Vagina (tissue), 2 donors: Measurements from ENCODE around the gene SEMA4A. TPM values are rescaled to one million over a fixed set of nuclear protein-coding genes. Genes with fewer than 3 reads are reported as not detected.

ENCODE experiments used
- DNase-seq, 2 donors: peaks; one replicate each; pipeline ENCODE4 v3.0.0-alpha.2; 2017; ENCODE audit errors: extremely low spot score in 2 of 2
- H3K27ac ChIP-seq: fragments of 200-600 bp; sonication (generic); one replicate; pipeline ENCODE4 v1.5.1; 2019
- H3K27me3 ChIP-seq: fragments of 200-600 bp; sonication (generic); one replicate; pipeline ENCODE4 v1.5.1; 2019
- H3K36me3 ChIP-seq, 2 donors: fragments of 200-600 bp; sonication (generic); one replicate each; pipeline ENCODE4 v1.5.1; 2017 to 2019
- H3K4me1 ChIP-seq: fragments of 200-600 bp; sonication (generic); one replicate; pipeline ENCODE4 v1.5.1; 2019
- H3K4me3 ChIP-seq, 2 donors: fragments of 200-600 bp; sonication (generic); 1 replicate in 1 of 2; 2 replicates in 1 of 2; pipeline ENCODE4 v1.5.1; 2016 to 2019
- H3K9me3 ChIP-seq: fragments of 200-600 bp; sonication (generic); one replicate; pipeline ENCODE4 v1.5.1; 2019
- POLR2A ChIP-seq, 2 donors: fragments of 450-650 bp; IDR thresholded peaks; one replicate each; pipeline ENCODE4 v1.6.1; 2017; ENCODE audit warnings: antibody characterized with exemption in 2 of 2, mild to moderate bottlenecking in 2 of 2, moderate library complexity in 2 of 2
- POLR2AphosphoS5 ChIP-seq, 2 donors: sonication (generic); formaldehyde crosslinking; IDR thresholded peaks; one replicate each; pipeline ENCODE4 v1.9.0; 2017; ENCODE audit warnings: antibody characterized with exemption in 2 of 2, mild to moderate bottlenecking in 2 of 2, low read depth in 1 of 2; ENCODE audit not compliant: insufficient read depth in 1 of 2
- intact Hi-C: fragments of 100-400 bp; cut with DNase I; formaldehyde crosslinking; loops from one replicate; pipeline ENCODE4 v1.15.1; 2023
- total RNA-seq: library from RNA; depleted of rRNA; stranded (reverse); fragments of >200 nt; gene quantifications from one replicate; pipeline ENCODE4 v1.2.3, GENCODE V29; 2016
- TF ChIP-seq, protein P1 (sequence below), 3 experiments: fragments of 450-650 bp in 2 of 3; fragments of 200-600 bp in 1 of 3; sonication (generic) in 1 of 3; IDR thresholded peaks; one replicate each; pipeline ENCODE4 v1.5.1; 2017 to 2019; ENCODE audit warnings: antibody characterized with exemption in 3 of 3, mild to moderate bottlenecking in 2 of 3, moderate library complexity in 2 of 3

Gene SEMA4A
- total RNA-seq, 1 donor from 2014 or later: 18.7 TPM

DNA sequence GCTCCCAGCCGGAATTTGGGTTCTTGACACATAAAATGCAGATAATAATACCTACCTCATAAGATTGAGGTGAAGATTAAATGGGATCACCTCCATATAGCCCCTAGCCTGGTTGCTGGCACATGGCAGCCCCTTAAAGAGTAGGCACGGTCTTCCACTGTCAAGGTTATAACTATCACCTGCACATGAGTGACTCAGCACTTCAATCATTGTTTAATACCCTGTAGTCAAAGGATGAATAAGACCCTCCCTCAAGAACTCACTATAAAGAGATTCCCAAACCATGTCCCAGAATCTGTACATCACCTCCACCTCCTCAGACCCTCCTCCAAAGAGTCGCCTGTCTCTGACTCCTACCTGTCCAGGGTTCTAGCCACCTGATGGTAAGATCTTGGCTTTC, 45.3 kb upstream of the SEMA4A start:
- no peak overlapping the region for H3K4me3 ChIP-seq
- H3K9me3 ChIP-seq: no peaks in the 10 kb centered on the region
- intact Hi-C loops: no loop called here
- no peaks in the 10 kb centered on the region for H3K36me3 ChIP-seq
- no peaks in the 10 kb centered on the region for H3K27me3 ChIP-seq
- TF ChIP-seq, protein P1, sequence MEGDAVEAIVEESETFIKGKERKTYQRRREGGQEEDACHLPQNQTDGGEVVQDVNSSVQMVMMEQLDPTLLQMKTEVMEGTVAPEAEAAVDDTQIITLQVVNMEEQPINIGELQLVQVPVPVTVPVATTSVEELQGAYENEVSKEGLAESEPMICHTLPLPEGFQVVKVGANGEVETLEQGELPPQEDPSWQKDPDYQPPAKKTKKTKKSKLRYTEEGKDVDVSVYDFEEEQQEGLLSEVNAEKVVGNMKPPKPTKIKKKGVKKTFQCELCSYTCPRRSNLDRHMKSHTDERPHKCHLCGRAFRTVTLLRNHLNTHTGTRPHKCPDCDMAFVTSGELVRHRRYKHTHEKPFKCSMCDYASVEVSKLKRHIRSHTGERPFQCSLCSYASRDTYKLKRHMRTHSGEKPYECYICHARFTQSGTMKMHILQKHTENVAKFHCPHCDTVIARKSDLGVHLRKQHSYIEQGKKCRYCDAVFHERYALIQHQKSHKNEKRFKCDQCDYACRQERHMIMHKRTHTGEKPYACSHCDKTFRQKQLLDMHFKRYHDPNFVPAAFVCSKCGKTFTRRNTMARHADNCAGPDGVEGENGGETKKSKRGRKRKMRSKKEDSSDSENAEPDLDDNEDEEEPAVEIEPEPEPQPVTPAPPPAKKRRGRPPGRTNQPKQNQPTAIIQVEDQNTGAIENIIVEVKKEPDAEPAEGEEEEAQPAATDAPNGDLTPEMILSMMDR (IDR thresholded peaks at IDR 0.05): no peak
- TF ChIP-seq POLR2A (IDR thresholded peaks at IDR 0.05): no peak
- no peak for TF ChIP-seq POLR2AphosphoS5 (IDR thresholded peaks at IDR 0.05; ENCODE audit: insufficient read depth in 1 of 2, low read depth in 1 of 2)
- peak overlapping the region; percentile 29 for H3K27ac ChIP-seq
- no peak for DNase-seq
- peaks cover 59% of the 10 kb centered on the region for H3K4me1 ChIP-seq

DNA sequence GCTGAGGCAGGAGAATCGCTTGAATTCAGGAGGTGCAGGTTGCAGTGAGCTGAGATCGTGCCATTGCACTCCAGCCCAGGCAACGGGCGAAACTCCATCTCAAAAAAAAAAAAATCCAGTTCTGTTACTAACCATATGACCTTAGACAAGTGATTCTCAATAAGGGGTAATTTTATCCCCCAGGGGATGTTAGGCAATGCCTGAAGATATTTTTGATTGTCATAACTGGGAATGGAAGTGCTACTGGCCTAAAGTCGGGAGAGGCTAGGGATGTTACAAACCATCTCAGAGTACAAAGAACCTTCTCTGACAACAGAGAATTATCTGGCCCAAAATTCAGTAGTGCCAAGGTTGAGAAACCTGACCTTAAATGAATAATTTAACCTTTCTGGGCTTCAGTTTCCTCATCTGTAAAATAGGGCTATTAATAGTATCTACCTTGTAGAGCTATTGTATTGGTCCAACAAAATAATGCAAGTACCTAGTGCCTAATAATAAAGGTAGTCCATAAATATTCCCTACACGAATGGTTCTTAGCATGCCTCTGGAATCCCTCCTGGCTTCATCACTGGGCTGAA, 44.6 kb upstream of the SEMA4A start:
- Histone ChIP-seq H3K4me3 (no peak overlapping the region), H3K9me3 (no peaks in the 10 kb centered on the region), H3K4me1 (peaks cover 59% of the 10 kb centered on the region), H3K27me3 (no peaks in the 10 kb centered on the region), H3K27ac (peak overlapping the region; percentile 42), H3K36me3 (no peaks in the 10 kb centered on the region)
- intact Hi-C loops: no loop called here
- TF ChIP-seq, protein P1 (IDR thresholded peaks at IDR 0.05): no peak
- no peak for TF ChIP-seq POLR2AphosphoS5 (IDR thresholded peaks at IDR 0.05; ENCODE audit: insufficient read depth in 1 of 2, low read depth in 1 of 2)
- DNase-seq: no peak

DNA sequence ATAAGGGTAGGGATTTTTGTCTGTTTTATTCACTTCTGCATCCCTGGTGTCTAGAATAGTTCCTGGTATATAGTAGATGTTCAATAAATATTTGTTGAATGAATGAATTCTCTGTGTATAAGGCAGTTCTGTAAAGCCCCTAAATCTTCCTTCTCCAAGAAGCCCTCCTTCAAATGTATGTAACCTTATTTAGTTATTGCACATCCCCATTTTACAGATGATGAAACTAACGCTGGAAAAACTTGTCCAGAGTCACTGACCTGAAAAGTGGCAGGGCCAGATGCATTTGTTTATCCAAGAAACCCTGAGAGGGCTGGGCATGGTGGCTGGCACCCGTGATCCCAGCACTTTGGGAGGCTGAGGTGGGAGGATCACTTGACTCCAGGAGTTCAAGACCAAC, 43.1 kb upstream of the SEMA4A start:
- Histone ChIP-seq H3K4me3 (no peak overlapping the region), H3K27me3 (no peaks in the 10 kb centered on the region), H3K27ac (no peak overlapping the region), H3K4me1 (peaks cover 50% of the 10 kb centered on the region), H3K36me3 (no peaks in the 10 kb centered on the region), H3K9me3 (no peaks in the 10 kb centered on the region)
- intact Hi-C loops: no loop called here
- no peak for TF ChIP-seq POLR2A (IDR thresholded peaks at IDR 0.05)
- TF ChIP-seq POLR2AphosphoS5 (IDR thresholded peaks at IDR 0.05; ENCODE audit: insufficient read depth in 1 of 2, low read depth in 1 of 2): no peak
- TF ChIP-seq, protein P1 (IDR thresholded peaks at IDR 0.05): no peak
- DNase-seq: no peak

DNA sequence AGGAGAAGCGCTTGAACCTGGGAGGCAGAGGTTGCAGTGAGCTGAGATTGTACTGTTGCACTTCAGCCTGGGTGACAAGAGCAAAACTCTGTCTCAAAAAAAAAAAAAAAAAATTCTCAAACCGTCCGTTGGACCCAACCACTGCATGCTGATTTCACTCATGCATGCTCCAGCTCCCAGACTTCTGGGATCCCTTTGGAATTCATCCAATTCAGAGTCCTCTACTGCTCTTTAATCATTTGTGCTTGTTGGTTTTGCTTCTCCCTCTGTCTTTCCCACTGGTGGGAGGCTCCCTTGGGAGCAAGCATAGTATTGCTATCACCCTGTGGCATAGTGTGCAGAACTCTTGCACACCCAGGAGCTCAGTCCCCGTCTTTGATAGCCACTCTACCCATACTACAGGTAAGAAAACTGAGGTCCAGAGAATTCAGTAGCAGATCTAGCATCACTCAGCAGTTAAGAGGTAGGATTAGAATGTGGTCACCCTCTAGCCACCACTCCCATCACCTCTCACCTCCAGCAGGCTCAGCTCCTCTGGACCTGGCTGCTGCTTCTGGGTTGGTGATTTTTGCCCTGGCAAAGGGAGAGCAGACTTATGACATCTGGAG, 41.9 kb upstream of the SEMA4A start:
- Histone ChIP-seq H3K9me3 (no peaks in the 10 kb centered on the region), H3K27ac (peak overlapping the region; percentile 97), H3K36me3 (no peaks in the 10 kb centered on the region), H3K4me1 (peaks cover 43% of the 10 kb centered on the region), H3K27me3 (no peaks in the 10 kb centered on the region), H3K4me3 (no peak overlapping the region)
- TF ChIP-seq POLR2AphosphoS5 (IDR thresholded peaks at IDR 0.05; ENCODE audit: insufficient read depth in 1 of 2, low read depth in 1 of 2) (no peak), POLR2A (IDR thresholded peaks at IDR 0.05) (no peak)
- TF ChIP-seq, protein P1 (IDR thresholded peaks at IDR 0.05): no peak
- DNase-seq: no peak
- intact Hi-C loops: no loop called here
